ENCODE data around the gene NKG7.
"Not testable (repeated sequence)": the region's sequence is repeated elsewhere in the genome, so short reads cannot be mapped to it uniquely, and the experiment has no call there.

The NKG7 gene

GRCh38 chr19:51372649-51373504 lies at the start of gene NKG7:
TSS of gene NKG7 (minus strand) at chr19:51372654. CDS start at chr19:51372535, 119 bp downstream.
- peak; percentile 87 for DNase-seq

- peak; percentile 94 for DNase-seq
These were observed 49.6 kb upstream of the NKG7 start for GRCh38 chr19:51422053-51422448.

GRCh38 chr19:51421229-51422052 lies 49.0 kb upstream of the NKG7 start:
- no peak for DNase-seq

GRCh38 chr19:51420511-51420910 lies 48.1 kb upstream of the NKG7 start:
- not testable (repeated sequence) for DNase-seq

- no peak for DNase-seq
These were observed 46.3 kb upstream of the NKG7 start for GRCh38 chr19:51418707-51419106.

- DNase-seq = no peak
These were observed 45.3 kb upstream of the NKG7 start for GRCh38 chr19:51417810-51418157.

GRCh38 chr19:51417107-51417809 lies 44.8 kb upstream of the NKG7 start, which contains the start of gene SIGLEC10:
TSS of gene SIGLEC10 (minus strand) at chr19:51417642. CDS start at chr19:51417581, 61 bp downstream.
- no peak for DNase-seq

- not testable (repeated sequence) for DNase-seq
These were observed 44.0 kb upstream of the NKG7 start for GRCh38 chr19:51416422-51416821.

- no peak for DNase-seq
These were observed 42.7 kb upstream of the NKG7 start for GRCh38 chr19:51415187-51415586.

GRCh38 chr19:51410950-51411748 lies 38.7 kb upstream of the NKG7 start:
- DNase-seq = no peak

GRCh38 chr19:51407511-51408131 lies 35.2 kb upstream of the NKG7 start:
- DNase-seq = peak; percentile 69

GRCh38 chr19:51402117-51402516 lies 29.7 kb upstream of the NKG7 start:
- DNase-seq = no peak

GRCh38 chr19:51399936-51400335 lies 27.5 kb upstream of the NKG7 start:
- DNase-seq = not testable (repeated sequence)

- no peak for DNase-seq
These were observed 26.8 kb upstream of the NKG7 start for GRCh38 chr19:51399231-51399630.

GRCh38 chr19:51398096-51398704 lies 25.7 kb upstream of the NKG7 start:
- DNase-seq = no peak

GRCh38 chr19:51397453-51397852 lies 25.0 kb upstream of the NKG7 start:
- DNase-seq = not testable (repeated sequence)

GRCh38 chr19:51396175-51396574 lies 23.7 kb upstream of the NKG7 start:
- DNase-seq = no peak

- peak; percentile 95 for DNase-seq
These were observed 21.8 kb upstream of the NKG7 start for GRCh38 chr19:51394050-51394836.

GRCh38 chr19:51392701-51393100 lies 20.2 kb upstream of the NKG7 start:
- DNase-seq = no peak

GRCh38 chr19:51391073-51391611 lies 18.7 kb upstream of the NKG7 start:
- DNase-seq = no peak
